SKM-1 treated with dmso at 0.1 percent for 144 hours (cell line): ENCODE results near the gene TCF12.
"Not testable (repeated sequence)": the region's sequence is repeated elsewhere in the genome, so short reads cannot be mapped to it uniquely, and the experiment has no call there.

Experiments
- DNase-seq: peaks from one replicate; lab custom pipeline; 2025; ENCODE audit not compliant: unreplicated experiment; lab: John Stamatoyannopoulos, UW

Gene TCF12

DNA sequence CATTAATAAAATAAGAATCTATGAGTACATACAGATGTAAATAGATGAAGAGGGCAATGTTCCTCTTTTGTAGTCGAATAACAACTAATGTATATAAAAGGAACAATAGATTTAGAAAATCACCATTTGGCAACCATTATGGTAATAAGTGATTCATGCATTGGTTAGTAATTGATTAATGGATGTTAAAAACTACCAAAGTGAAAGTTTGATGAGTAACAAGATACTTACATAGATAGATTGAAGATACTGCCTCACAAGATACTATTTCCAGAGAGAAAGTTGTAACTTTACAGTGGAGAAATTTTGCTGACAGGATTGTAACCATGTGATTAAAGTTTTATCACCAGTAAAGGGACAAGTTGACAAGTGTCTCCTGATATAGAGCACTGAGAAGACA is 55.0 kb downstream of the TCF12 start:
- DNase-seq, result no peak

DNA sequence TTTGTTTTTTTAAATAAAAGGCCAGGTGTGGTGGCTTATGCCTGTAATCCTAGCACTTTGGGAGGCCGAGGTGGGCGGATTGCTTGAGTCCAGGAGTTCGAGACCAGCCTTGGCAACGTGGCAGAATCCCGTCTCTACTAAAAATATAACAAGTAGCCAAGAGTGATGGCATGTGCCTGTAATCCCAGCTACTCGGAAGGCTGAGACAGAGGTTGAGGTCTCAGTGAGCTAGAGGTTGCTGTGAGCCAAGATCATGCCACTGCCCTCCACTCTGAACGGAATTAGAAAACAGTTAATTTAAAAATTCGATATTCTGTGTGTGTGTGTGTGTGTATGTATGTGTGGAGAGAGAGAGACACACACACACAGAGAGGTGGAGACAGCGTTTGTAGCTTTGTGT is 58.8 kb downstream of the TCF12 start:
- no peak for DNase-seq

DNA sequence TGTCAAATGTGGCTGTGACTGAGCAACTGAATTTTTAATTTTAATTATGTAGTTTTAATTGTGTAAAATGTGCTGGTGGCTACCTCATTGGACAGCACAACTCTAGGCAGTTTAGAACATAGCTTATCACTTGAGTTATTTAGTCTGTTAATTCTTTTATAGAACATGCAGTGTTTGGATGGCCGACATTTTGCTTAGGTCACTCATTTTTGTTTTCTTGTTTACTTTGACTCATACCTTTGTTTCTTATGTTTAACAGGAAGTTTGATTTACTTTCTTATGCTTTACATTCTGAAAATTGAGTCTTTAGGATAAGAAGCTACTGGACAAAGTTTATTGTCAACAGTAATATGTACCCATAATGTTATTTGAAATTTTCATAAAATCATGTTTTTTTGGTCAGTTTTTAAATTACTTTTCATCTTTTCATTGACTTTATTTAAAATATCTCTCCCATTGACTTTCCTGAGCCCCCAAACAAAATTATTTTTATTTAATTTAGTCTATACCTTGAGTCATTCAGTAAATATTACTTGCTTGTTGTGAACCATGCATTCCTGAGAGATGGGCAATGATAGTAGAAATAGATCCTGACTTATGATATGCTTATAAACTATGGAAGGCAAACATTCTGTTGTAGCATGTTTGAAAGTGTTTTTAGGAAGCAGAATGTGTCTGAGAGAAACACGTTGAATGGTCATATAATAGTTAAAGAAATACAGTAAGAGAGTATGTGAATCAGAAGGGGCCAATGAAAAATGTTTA is 60.6 kb downstream of the TCF12 start:
- DNase-seq, result no peak

DNA sequence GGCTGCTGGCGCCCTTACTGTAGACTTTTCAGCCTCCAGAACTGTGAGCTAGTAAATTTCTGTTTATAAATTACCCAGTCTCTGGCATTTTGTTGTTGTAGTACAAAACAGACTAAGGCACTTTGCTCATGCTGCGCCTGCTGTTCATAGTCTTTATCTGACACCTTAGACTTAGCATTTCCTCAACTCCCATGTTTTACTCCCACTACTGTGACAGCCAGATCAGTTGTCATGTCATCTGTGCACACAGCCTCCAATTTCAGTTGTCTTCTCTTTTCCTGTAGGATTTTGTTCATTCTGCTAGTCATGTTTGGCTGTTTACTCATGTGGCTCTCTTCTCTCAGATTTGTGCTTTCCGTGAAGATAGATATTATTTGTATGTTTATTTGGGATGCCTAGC is 62.0 kb downstream of the TCF12 start:
- no peak for DNase-seq

DNA sequence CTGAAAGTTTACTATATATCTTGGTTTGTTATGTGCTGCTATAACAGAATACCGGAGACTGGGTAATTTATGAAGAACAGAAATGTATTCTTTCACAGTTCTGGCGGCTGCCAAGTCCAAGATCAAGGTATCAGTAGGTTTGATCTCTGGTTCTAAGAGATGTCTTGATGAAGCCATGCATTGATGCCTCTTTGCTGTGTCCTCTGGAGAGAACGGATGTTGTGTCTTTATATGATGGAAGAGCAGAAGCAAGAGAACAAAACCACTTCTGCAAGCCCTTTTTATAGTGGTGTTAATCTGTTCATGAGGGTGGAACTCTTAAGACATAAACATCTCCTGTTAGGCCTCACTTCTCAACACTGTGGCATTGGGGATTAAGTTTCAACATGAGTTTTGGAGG is 62.7 kb downstream of the TCF12 start:
- no peak for DNase-seq

DNA sequence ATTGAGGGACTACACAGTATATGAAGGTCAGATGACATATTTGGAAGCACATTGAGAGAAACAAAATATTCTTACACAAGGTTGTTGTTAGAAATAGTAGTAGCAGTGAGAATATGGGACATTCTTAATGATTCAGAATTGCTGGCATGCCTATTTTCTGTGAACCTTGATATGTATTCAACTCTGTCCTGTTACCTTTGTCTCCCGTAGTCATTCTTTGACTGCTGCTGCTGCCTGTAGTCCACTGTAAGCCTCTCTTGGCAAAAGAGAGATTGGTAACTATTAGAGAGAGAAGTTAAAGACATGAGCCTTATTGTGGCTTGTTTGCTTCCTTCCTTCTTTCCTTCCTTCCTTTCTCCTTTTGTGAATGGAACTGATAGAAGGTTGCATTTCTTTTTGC is 64.5 kb downstream of the TCF12 start:
- peak; percentile 8 for DNase-seq

DNA sequence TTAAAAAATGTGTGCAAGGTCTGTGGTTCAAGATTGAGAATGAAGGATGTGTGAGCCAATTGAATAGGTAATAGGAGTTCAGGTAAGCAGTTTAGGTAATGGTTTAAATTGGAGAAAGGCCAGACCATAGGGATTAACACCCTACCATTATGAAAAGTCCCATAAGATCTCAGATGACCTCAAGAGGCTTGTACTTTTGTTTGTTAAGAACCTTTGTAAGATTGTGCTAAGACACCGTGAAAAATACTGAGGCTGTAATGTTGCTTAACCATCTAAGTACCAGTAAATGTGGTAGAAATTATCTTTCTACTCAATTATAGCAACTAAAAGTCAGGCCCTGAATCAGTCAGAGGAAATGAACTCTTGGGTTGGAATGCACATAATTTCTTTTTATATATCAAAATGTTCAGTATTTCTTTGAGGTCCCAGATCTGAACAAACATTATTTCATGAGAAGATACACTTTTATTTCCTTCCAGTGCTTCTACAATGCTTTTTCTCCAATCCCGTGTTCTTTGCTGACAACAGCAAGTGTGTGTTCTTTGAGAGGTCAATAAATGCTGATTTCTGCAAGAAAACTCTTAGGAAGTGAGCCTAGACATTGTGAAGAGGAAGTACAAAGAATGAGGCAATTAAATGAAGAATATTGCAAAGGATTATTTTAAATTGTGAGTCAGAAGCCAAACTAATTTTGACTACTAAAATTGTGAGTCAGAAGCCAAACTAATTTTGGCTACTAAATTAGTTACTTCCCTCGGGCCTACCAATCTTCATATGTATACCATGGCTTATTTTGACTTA is 66.4 kb downstream of the TCF12 start:
- peak; percentile 83 for DNase-seq

DNA sequence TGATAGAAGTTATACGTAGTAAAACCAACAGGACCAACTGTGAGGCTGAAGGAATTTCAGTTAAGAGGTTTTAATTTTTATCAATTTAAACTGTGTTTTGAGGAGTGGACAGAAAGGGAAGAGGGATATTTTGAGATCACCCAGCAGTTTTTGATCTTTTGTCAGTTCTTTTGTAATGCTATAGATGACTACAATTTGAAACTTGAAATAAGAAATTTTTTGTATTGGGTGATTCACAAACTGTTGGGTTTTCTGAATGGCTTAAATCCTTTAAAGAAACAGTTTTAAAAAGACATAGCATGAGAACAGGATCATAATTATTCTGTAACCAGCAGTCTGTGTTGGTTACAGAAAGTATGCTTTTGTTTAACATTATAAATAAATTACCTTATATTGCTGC is 67.4 kb downstream of the TCF12 start:
- DNase-seq, result no peak

DNA sequence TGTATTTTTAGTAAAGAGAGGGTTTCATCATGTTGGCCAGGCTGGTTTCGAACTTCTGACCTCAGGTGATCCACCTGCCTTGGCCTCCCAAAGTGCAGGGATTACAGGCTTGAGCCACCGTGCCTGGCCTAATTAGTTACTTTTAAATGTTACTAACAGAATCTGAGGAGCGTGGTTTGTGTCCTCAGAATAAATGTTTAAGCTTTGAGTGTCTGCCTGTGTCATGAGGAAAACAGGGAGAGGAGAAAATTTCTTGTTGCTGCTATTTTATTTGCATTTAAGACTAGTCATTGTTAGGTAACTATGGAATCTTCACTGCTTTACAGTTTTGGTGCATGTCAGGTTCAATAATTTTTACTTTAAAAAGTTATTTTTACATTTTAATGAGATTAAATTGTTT is 68.8 kb downstream of the TCF12 start:
- no peak for DNase-seq

DNA sequence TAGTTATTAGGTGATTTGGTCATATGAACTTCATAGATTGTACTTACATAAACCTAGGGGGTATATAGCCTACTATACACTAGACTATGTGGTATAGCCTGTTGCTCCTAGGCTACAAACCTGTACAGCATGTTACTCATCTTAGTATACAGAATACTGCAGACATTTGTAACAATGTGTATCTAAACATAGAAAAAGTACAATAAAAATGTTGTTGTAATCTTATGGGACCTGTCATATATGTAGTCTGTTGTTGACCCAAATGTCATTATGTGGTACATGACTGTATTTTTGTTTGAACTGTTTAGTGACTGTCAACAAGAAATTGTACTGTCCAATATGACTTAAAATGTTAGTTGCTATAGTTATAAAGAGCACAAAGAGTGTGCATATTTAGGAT is 69.8 kb downstream of the TCF12 start:
- DNase-seq, result no peak

DNA sequence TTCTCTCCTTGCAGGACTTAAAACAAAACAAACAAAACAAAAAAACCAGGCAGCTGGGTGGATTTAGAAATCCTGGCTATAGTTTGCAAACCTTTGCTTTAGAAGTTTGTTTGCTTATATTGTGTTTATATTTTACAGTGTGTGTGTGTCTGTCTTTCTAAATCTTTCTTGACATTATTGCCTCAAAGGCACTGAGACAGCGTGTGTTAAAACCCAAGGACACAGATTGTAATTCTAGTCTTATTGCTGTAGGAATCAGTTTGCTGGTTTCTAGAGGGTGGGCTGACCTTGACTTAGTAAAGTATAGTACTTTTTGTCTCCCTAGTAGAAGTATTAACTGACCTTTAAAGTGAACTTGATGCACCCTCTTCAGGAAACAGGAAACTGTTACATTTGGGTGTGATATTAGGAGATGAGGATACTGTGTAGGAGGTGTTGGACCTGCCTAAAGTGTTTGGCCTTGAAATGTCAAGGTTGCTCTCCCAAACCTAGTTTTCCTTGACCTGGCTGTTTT is 71.0 kb downstream of the TCF12 start:
- DNase-seq, result no peak

DNA sequence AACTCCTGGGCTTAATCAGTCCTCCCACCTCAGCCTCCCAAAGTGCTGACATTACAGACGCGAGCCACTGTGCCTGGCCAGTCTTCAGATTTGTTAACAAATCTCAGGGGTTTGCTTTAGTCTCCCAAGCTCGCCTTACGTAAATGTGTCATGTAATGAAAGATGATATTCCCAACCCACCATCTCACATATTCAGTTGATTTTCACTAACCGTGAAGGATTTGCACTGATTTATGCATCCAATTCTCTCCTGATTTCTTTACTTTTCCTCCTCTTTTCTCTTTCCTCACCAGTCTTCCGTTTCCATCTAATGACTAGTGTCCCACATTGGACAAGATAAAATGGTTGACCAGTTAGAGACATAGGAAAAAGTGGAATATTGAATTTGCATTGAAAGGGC is 72.6 kb downstream of the TCF12 start:
- no peak for DNase-seq

DNA sequence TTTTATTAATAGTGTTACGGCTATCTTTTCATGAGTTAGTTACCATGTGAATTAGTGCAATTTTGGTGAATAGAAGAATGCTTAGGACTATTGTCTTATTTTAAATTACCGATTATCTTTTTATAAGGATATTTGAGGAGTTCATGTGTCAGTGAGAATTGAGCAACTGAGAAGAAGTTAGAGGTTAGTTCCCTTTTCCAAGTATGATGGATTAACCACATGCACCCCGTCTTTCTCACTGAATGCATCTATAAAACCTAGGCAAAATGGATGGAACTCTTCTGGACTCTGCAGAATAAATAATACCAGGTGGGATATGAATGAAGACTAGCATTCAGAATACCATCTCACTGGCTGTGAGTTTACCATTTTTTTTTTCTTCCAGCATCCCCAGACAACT is 74.3 kb downstream of the TCF12 start:
- DNase-seq, result peak; percentile 39

DNA sequence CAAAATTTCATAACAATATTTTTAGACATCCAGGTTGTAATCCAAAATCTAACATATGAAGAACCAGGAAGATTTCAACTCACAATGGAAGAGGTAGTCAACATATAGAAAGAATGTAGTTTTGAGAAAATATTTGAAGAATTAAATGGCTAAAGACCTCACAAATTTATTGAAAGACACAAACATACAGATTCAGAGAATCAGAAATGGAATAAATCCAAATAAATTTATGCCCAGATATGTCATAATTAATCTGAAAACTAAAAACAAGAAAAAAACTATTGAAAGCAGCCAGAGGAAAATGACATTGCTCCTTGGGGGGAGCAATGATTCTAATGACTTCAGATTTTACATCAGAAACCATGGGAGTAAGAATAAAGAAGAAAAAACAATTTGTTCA is 75.8 kb downstream of the TCF12 start:
- DNase-seq, result no peak

DNA sequence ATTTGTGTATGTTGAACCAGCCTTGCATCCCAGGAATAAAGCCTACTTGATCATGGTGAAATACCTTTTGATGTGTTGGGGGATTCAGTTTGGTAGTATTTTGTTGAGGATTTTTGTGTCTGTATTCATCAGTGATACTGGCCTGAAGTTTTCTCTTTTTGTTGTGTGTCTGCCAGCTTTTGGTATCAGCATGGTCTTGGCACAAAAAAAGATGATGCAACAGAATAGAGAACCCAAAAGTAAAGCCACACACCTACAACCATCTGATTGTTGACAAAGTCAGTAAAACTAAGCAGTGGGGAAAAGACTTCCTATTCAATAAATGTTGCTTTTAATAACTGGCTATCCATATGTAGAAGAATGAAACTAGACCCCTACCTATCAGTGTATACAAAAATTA is 77.6 kb downstream of the TCF12 start:
- no peak for DNase-seq

DNA sequence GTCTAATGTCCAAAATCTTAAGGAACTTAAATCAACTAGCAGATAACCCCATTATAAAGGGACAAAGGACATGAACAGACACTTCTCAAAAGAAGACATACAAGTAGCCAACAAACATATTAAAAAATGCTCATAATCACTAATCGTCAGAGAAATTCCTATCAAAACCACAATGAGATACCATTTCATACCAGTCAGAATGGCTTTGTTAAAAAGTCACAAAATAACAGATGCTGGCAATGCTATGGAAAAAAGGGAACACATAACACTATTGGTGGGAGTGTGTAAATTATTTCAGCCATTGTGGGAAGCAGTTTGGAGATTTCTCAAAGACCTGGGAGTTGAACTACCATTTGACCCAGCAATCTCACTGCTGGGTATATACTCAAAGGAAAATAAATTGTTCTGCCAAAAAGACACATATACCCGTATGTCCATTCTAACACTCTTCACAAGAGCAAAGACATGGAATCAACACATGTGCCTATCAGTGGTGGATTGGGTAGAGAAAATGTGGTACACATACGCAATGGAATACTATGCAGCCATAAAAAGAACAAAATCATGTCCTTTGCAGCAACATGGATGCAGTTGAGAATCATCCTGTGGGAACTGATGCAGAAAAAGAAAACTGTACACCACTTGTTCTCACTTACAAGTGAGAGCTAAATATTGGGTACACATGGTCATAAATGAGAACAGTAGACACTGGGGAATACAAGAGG is 78.5 kb downstream of the TCF12 start:
- no peak for DNase-seq

DNA sequence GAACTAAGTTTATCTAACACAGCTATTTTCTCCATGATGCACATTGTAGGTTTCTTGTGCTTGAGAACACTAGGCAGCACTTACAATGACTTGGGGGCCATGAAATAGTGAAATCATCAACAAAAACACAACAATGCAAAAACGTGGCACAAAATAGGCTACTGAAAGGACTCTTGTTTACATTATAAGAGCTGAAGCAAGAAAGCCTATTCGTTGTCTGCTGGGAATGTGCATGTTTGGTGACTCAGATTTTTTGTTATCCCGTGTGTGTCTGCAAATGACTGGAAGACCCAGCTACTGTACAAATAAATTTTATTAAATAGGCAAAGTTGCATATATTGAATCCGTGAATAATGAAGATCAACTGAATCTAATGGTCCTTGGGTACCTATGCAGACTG is 85.0 kb downstream of the TCF12 start:
- no peak for DNase-seq

DNA sequence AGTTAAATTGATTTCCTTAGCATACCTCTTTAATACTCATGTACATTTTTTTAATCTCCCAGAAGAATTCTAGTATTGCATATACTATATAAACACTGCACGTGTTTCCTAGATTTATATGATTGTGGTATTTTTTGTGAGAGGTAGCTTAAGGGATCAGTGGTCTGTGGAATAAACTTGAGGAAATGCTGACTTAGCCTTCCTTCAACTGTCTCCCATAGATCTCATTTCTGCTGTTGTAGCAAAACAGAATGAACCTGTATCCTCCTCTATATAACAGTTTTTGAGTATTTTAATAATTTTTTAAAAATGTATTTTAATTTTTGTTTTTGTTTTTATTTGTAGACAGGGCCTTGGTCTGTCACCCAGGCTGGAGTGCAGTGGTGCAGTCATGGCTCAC is 86.8 kb downstream of the TCF12 start:
- no peak for DNase-seq

DNA sequence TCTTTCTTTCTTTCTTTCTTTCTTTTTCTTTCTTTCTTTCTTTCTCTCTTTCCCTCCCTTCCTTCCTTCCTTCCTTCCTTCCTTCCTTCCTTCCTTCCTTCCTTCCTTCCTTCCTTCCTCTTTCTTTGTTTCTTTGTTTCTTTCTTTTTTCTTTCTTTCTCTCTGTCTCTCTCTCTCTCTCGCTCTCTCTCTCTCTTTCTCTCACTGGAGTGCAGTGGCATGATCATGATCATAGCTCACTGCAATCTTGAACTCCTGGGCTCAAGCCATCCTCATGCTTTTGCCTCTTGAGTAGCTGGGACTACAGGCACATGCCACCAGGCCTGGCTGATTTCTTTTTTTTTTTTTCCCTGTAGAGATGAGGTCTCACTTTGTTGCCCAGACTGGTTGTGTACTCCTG is 89.4 kb downstream of the TCF12 start:
- not testable (repeated sequence) for DNase-seq

DNA sequence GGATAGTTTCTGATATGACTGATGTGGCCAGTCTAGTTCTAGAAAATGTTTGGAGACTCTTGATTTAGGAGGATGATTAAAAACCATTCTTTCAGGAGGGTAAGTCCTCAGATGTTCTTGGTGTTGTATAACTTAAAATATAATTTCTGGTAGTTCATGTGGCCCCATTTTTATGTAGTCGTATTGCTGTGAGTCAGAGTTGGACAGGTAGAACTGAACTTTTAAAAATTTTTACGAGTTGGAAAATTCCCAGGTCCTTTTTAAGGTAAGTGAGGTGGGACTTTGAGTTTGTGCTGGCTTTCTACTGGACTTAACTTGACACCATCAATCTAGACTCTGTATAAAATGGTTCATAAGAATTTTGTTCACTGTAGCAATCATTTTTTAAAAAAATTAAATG is 92.3 kb downstream of the TCF12 start:
- no peak for DNase-seq

DNA sequence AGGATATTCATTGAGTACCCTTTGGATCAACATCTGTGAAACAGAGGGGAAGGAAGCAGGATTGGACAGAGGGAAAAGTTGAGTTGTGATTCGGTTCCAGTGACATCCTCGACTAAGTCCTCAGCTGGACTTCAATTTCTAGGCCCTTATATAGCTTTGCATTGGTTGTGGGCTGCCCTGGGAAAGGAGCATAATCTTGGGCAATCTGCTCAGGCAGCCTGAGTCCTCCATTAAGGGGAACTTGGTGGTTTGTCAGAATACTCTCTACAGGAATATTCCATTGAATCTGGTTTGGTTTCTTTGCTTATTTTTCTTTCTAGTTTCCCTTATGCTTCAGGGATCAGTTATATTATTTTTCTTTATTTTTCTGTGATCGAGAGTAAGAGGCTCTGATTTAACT is 94.1 kb downstream of the TCF12 start:
- peak; percentile 28 for DNase-seq

DNA sequence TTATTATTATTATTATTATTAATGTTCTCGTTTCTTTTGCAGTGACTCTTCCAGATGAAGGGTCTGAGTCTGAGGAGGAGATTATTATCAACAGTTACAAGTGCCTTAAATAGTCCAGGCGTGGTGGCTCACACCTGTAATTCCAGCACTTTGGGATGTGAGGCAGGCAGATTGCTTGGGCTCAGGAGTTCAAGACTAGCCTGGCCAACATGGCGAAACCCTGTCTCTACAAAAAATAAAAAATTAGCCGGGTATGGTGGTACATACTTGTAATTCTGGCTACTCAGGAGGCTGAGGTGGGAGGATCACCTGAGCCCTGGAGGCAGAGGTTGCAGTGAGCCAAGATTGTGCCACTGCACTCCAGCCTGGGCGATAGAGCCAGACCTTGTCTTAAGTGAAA is 96.5 kb downstream of the TCF12 start:
- DNase-seq, result not testable (repeated sequence)
